GM23338 (cell line): ENCODE data around the gene SFXN1.

ENCODE experiments used
- CREB1 ChIP-seq: fragments of 250-450 bp; sonication (Bioruptor Pico); IDR thresholded peaks from 2 replicates; pipeline ENCODE4 v1.5.0; 2020; ENCODE audit warnings: low read depth, mild to moderate bottlenecking, moderate library complexity
- CTCF ChIP-seq, 2 experiments: fragments of 200-600 bp in 1 of 2; sonication (generic) in 1 of 2; conservative IDR thresholded peaks; 2 replicates each; pipeline versions ENCODE4 v1.5.1 to v1.6.1; 2016 to 2017; ENCODE audit warnings: antibody characterized with exemption in 2 of 2, low read depth in 2 of 2, mild to moderate bottlenecking in 2 of 2, moderate library complexity in 1 of 2
- EZH2 ChIP-seq: fragments of 200-600 bp; sonication (generic); IDR thresholded peaks from one replicate; pipeline ENCODE4 v1.8.0; 2017; ENCODE audit warnings: antibody characterized with exemption, mild to moderate bottlenecking, low read depth; ENCODE audit not compliant: unreplicated experiment
- EZH2phosphoT487 ChIP-seq: fragments of 200-600 bp; sonication (generic); IDR thresholded peaks from one replicate; pipeline ENCODE4 v1.8.1; 2018; ENCODE audit warnings: antibody characterized with exemption; ENCODE audit not compliant: unreplicated experiment
- JUNB ChIP-seq: IDR thresholded peaks from one replicate; pipeline ENCODE4 v1.6.1; 2016; ENCODE audit warnings: antibody characterized with exemption; ENCODE audit not compliant: unreplicated experiment
- NANOG ChIP-seq: IDR thresholded peaks from 2 replicates; pipeline ENCODE4 v1.6.1; 2016; ENCODE audit warnings: antibody characterized with exemption, borderline replicate concordance
- POLR2AphosphoS5 ChIP-seq: IDR thresholded peaks from 2 replicates; pipeline ENCODE4 v1.6.1; 2016; ENCODE audit warnings: antibody characterized with exemption, low read depth
- REST ChIP-seq: IDR thresholded peaks from one replicate; pipeline ENCODE4 v1.6.1; 2018; ENCODE audit warnings: antibody characterized with exemption; ENCODE audit not compliant: unreplicated experiment
- ZNF114 ChIP-seq: fragments of 250-450 bp; sonication (Bioruptor Pico); IDR thresholded peaks from 2 replicates; pipeline ENCODE4 v1.5.0; 2020; ENCODE audit warnings: mild to moderate bottlenecking, moderate library complexity
- ZNF331 ChIP-seq: fragments of 250-450 bp; sonication (Bioruptor Pico); IDR thresholded peaks from 2 replicates; pipeline ENCODE4 v1.5.0; 2020; ENCODE audit warnings: low read depth, mild to moderate bottlenecking, moderate library complexity
- TF ChIP-seq, protein P1 (sequence below): fragments of 250-450 bp; sonication (Bioruptor Pico); IDR thresholded peaks from 2 replicates; pipeline ENCODE4 v1.5.0; 2020; ENCODE audit warnings: mild to moderate bottlenecking, moderate library complexity
- TF ChIP-seq, protein P2 (sequence below): IDR thresholded peaks from 2 replicates; pipeline ENCODE4 v1.6.1; 2016; ENCODE audit warnings: antibody characterized with exemption

GRCh38 chr5:175447571-175447970 lies 30.8 kb upstream of the SFXN1 start:
- TF ChIP-seq EZH2phosphoT487 (no peak), CTCF (conservative IDR thresholded peaks at IDR 0.05; ENCODE audit: low read depth in 2 of 2) (no peak), CREB1 (no peak), EZH2 (no peak), POLR2AphosphoS5 (no peak), JUNB (no peak), ZNF331 (CRISPR knock-in tag) (no peak), ZNF114 (CRISPR knock-in tag) (no peak), REST (no peak), NANOG (no peak)
- TF ChIP-seq, protein P1, sequence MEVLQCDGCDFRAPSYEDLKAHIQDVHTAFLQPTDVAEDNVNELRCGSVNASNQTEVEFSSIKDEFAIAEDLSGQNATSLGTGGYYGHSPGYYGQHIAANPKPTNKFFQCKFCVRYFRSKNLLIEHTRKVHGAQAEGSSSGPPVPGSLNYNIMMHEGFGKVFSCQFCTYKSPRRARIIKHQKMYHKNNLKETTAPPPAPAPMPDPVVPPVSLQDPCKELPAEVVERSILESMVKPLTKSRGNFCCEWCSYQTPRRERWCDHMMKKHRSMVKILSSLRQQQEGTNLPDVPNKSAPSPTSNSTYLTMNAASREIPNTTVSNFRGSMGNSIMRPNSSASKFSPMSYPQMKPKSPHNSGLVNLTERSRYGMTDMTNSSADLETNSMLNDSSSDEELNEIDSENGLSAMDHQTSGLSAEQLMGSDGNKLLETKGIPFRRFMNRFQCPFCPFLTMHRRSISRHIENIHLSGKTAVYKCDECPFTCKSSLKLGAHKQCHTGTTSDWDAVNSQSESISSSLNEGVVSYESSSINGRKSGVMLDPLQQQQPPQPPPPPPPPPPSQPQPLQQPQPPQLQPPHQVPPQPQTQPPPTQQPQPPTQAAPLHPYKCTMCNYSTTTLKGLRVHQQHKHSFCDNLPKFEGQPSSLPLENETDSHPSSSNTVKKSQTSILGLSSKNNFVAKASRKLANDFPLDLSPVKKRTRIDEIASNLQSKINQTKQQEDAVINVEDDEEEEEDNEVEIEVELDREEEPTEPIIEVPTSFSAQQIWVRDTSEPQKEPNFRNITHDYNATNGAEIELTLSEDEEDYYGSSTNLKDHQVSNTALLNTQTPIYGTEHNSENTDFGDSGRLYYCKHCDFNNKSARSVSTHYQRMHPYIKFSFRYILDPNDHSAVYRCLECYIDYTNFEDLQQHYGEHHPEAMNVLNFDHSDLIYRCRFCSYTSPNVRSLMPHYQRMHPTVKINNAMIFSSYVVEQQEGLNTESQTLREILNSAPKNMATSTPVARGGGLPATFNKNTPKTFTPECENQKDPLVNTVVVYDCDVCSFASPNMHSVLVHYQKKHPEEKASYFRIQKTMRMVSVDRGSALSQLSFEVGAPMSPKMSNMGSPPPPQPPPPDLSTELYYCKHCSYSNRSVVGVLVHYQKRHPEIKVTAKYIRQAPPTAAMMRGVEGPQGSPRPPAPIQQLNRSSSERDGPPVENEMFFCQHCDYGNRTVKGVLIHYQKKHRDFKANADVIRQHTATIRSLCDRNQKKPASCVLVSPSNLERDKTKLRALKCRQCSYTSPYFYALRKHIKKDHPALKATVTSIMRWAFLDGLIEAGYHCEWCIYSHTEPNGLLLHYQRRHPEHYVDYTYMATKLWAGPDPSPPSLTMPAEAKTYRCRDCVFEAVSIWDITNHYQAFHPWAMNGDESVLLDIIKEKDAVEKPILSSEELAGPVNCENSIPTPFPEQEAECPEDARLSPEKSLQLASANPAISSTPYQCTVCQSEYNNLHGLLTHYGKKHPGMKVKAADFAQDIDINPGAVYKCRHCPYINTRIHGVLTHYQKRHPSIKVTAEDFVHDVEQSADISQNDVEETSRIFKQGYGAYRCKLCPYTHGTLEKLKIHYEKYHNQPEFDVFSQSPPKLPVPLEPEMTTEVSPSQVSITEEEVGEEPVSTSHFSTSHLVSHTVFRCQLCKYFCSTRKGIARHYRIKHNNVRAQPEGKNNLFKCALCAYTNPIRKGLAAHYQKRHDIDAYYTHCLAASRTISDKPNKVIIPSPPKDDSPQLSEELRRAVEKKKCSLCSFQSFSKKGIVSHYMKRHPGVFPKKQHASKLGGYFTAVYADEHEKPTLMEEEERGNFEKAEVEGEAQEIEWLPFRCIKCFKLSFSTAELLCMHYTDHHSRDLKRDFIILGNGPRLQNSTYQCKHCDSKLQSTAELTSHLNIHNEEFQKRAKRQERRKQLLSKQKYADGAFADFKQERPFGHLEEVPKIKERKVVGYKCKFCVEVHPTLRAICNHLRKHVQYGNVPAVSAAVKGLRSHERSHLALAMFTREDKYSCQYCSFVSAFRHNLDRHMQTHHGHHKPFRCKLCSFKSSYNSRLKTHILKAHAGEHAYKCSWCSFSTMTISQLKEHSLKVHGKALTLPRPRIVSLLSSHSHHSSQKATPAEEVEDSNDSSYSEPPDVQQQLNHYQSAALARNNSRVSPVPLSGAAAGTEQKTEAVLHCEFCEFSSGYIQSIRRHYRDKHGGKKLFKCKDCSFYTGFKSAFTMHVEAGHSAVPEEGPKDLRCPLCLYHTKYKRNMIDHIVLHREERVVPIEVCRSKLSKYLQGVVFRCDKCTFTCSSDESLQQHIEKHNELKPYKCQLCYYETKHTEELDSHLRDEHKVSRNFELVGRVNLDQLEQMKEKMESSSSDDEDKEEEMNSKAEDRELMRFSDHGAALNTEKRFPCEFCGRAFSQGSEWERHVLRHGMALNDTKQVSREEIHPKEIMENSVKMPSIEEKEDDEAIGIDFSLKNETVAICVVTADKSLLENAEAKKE (CRISPR knock-in tag): no peak
- TF ChIP-seq, protein P2, sequence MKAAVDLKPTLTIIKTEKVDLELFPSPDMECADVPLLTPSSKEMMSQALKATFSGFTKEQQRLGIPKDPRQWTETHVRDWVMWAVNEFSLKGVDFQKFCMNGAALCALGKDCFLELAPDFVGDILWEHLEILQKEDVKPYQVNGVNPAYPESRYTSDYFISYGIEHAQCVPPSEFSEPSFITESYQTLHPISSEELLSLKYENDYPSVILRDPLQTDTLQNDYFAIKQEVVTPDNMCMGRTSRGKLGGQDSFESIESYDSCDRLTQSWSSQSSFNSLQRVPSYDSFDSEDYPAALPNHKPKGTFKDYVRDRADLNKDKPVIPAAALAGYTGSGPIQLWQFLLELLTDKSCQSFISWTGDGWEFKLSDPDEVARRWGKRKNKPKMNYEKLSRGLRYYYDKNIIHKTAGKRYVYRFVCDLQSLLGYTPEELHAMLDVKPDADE: no peak
